Mesendoderm (in vitro differentiated cells): ENCODE results near the gene CEP72.

Source experiments
- DNase-seq: peaks from one replicate; pipeline ENCODE4 v3.0.0; 2013
- H2AK5ac ChIP-seq: 2 replicates; pipeline ENCODE4 v1.6.1; 2013; ENCODE audit warnings: low read length, inconsistent platforms
- H2BK120ac ChIP-seq: 2 replicates; pipeline ENCODE4 v1.6.1; 2013; ENCODE audit warnings: low read depth, mild to moderate bottlenecking, low read length, moderate library complexity, mixed read lengths
- H2BK15ac ChIP-seq: replicated peaks from 2 replicates; pipeline ENCODE4 v1.6.1; 2013; ENCODE audit warnings: low read depth, mild to moderate bottlenecking, moderate library complexity
- H2BK5ac ChIP-seq: 2 replicates; pipeline ENCODE4 v1.6.1; 2013; ENCODE audit warnings: low read length, inconsistent platforms
- H3K18ac ChIP-seq: 2 replicates; pipeline ENCODE4 v1.6.1; 2013; ENCODE audit warnings: mild to moderate bottlenecking, low read length, mixed read lengths
- H3K23ac ChIP-seq: one replicate; pipeline ENCODE4 v1.6.1; 2013; ENCODE audit warnings: low read length
- H3K27ac ChIP-seq: 2 replicates; pipeline ENCODE4 v1.5.1; 2013; ENCODE audit warnings: low read depth, mild to moderate bottlenecking, inconsistent platforms, low read length, moderate library complexity
- H3K27me3 ChIP-seq: 2 replicates; pipeline ENCODE4 v1.6.1; 2013; ENCODE audit warnings: low read length, control low read depth, mild to moderate bottlenecking, inconsistent platforms; ENCODE audit not compliant: insufficient read depth, poor library complexity
- H3K36me3 ChIP-seq: 2 replicates; pipeline ENCODE4 v1.6.1; 2013; ENCODE audit warnings: low read length, inconsistent platforms; ENCODE audit not compliant: control insufficient read depth, insufficient read depth
- H3K4ac ChIP-seq: one replicate; pipeline ENCODE4 v1.6.1; 2013; ENCODE audit warnings: low read depth, mild to moderate bottlenecking, low read length, moderate library complexity
- H3K4me1 ChIP-seq: 2 replicates; pipeline ENCODE4 v1.6.1; 2013; ENCODE audit warnings: low read depth, low read length, inconsistent platforms; ENCODE audit not compliant: control insufficient read depth
- H3K4me2 ChIP-seq: 2 replicates; pipeline ENCODE4 v1.6.1; 2013; ENCODE audit warnings: low read length
- H3K4me3 ChIP-seq: 2 replicates; pipeline ENCODE4 v1.5.1; 2013; ENCODE audit warnings: mild to moderate bottlenecking, low read length
- H3K56ac ChIP-seq: one replicate; pipeline ENCODE4 v1.6.1; 2013; ENCODE audit warnings: low read length
- H3K79me1 ChIP-seq: 2 replicates; pipeline ENCODE4 v1.6.1; 2013; ENCODE audit warnings: low read length, inconsistent platforms
- H3K79me2 ChIP-seq: 2 replicates; pipeline ENCODE4 v1.6.1; 2013; ENCODE audit warnings: mild to moderate bottlenecking, low read length; ENCODE audit not compliant: control insufficient read depth, insufficient read depth
- H3K9ac ChIP-seq: 2 replicates; pipeline ENCODE4 v1.6.1; 2013; ENCODE audit warnings: low read length, inconsistent platforms
- H4K5ac ChIP-seq: one replicate; pipeline ENCODE4 v1.6.1; 2013; ENCODE audit warnings: low read length
- H4K8ac ChIP-seq: one replicate; pipeline ENCODE4 v1.6.1; 2013; ENCODE audit warnings: low read depth, mild to moderate bottlenecking, control low read depth, low read length, moderate library complexity
- WGBS: extraction: QIAGEN DNeasy Blood & Tissue Kit; methylation state at CpG from one replicate; pipeline ENCODE4 v1.1.7; 2013; ENCODE audit warnings: low lambda C conversion rate, missing lambda C conversion rate; ENCODE audit not compliant: insufficient coverage; ENCODE audit errors: extremely low coverage; 5-methylcytosine and 5-hydroxymethylcytosine counted together

Gene CEP72

DNA sequence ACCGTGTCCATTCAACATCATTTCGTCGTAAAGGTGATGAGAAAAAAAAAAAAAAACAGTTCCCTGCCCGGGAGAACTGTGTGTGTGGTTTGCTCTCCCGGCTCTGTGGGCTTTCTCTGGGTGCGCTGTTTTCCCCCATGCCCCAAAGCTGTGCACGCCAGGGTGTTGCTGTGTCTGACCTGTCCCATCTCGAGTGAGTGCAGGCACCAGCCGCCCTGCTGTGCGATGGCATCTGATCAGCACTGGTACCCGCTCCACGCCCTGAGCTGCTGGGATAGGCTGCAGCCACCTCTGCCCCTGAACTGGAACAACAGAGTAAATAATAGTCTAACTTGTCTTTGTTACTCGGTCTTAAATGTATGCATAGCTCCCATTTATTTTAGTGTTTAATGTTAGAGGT is 33.3 kb downstream of the CEP72 start:
- peaks cover 2% of the 10 kb centered on the region for H3K79me1 ChIP-seq
- WGBS, result no CpG with 5 or more reads among the region's 13 CpGs
- H3K23ac ChIP-seq, result no peak overlapping the region

DNA sequence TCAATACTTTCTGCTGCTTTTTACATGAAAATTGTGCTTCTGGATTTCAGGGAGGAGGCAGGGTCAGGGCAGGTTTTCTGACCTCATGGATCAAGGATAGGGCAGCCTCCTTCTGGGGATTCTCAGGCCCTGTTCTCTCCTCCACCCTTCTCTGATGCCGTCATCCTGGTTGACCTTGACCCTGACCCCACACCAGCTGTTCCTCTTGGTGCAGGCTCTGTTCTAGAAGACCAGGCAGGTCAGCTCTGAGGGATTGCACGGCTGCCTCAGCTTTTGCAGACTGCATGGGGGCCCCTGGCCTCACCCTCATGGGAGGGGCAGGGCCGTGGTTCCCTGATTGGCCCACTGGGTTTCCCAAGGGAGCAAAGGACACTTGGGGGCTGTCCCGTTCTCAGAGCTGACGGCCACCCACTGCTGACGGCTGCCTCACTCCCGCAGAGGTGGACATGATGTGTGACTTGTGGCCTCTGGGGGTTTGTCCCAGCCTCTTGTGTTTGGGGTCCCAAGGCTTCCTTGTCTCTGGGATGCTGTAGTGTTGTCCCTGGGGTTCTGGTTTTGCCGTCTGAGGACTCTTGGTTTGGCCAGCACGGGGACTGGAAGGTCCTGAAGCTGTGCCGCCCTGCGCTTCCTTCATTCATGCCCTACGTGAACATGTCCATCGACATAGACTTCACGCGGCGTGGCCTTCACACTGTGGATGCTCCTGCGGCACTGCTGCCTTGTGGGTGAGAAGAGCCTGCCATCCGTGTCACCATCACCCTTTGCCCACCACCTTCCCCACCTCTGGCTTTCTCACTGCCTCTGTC is 34.5 kb downstream of the CEP72 start:
- Histone ChIP-seq H3K4me3 (no peak overlapping the region), H2AK5ac (no peak overlapping the region), H3K4ac (no peak overlapping the region), H2BK15ac (no peak overlapping the region), H3K23ac (no peak overlapping the region), H3K79me1 (peaks cover 2% of the 10 kb centered on the region), H4K8ac (no peak overlapping the region), H3K4me2 (no peak overlapping the region), H3K36me3 (peaks cover 19% of the 10 kb centered on the region), H2BK120ac (no peak overlapping the region), H2BK5ac (no peak overlapping the region), H3K56ac (no peak overlapping the region), H3K9ac (no peak overlapping the region), H3K27ac (no peak overlapping the region), H3K4me1 (no peaks in the 10 kb centered on the region), H3K79me2 (no peaks in the 10 kb centered on the region), H3K27me3 (no peaks in the 10 kb centered on the region), H3K18ac (no peak overlapping the region), H4K5ac (no peak overlapping the region)
- DNase-seq, result no peak
- WGBS, result no CpG with 5 or more reads among the region's 18 CpGs

More for the DNA sequence above, 33.3 kb downstream of the CEP72 start:
- H3K36me3 ChIP-seq, result peaks cover 20% of the 10 kb centered on the region
- H3K56ac ChIP-seq, result no peak overlapping the region
- H3K4me2 ChIP-seq, result no peak overlapping the region
- no peaks in the 10 kb centered on the region for H3K27me3 ChIP-seq
- H3K27ac ChIP-seq, result no peak overlapping the region
- H3K18ac ChIP-seq, result no peak overlapping the region
- H3K9ac ChIP-seq, result no peak overlapping the region
- H3K4me1 ChIP-seq, result no peaks in the 10 kb centered on the region
- H2BK5ac ChIP-seq, result no peak overlapping the region
- DNase-seq, result no peak
- no peak overlapping the region for H3K4me3 ChIP-seq
- no peak overlapping the region for H4K8ac ChIP-seq
- H4K5ac ChIP-seq, result no peak overlapping the region
- H2AK5ac ChIP-seq, result no peak overlapping the region
- H2BK15ac ChIP-seq, result no peak overlapping the region
- H3K4ac ChIP-seq, result no peak overlapping the region
- no peaks in the 10 kb centered on the region for H3K79me2 ChIP-seq
- no peak overlapping the region for H2BK120ac ChIP-seq

GRCh38 chr5:647311-647710 is 35.2 kb downstream of the CEP72 start:
- Histone ChIP-seq H3K79me1 (peaks cover 2% of the 10 kb centered on the region), H4K5ac (no peak overlapping the region), H2AK5ac (no peak overlapping the region), H4K8ac (no peak overlapping the region), H3K23ac (no peak overlapping the region), H3K36me3 (peaks cover 19% of the 10 kb centered on the region), H3K27ac (no peak overlapping the region), H2BK120ac (no peak overlapping the region), H2BK15ac (no peak overlapping the region), H3K4me1 (no peaks in the 10 kb centered on the region), H3K9ac (no peak overlapping the region), H3K4me2 (no peak overlapping the region), H3K4ac (no peak overlapping the region), H3K18ac (no peak overlapping the region), H3K4me3 (no peak overlapping the region), H2BK5ac (no peak overlapping the region), H3K27me3 (no peaks in the 10 kb centered on the region), H3K56ac (no peak overlapping the region), H3K79me2 (no peaks in the 10 kb centered on the region)
- no peak for DNase-seq
- WGBS, result no CpG with 5 or more reads among the region's 4 CpGs

- no peak overlapping the region for H3K9ac ChIP-seq
- H3K79me2 ChIP-seq, result no peaks in the 10 kb centered on the region
- H3K4me2 ChIP-seq, result no peak overlapping the region
- H2BK5ac ChIP-seq, result no peak overlapping the region
- no peak overlapping the region for H2BK15ac ChIP-seq
- no peak overlapping the region for H2BK120ac ChIP-seq
- H4K8ac ChIP-seq, result no peak overlapping the region
- H4K5ac ChIP-seq, result no peak overlapping the region
- H3K27ac ChIP-seq, result no peak overlapping the region
- no peak overlapping the region for H3K4ac ChIP-seq
- H3K4me3 ChIP-seq, result no peak overlapping the region
- H3K18ac ChIP-seq, result no peak overlapping the region
- no peak for DNase-seq
- H3K36me3 ChIP-seq, result peaks cover 19% of the 10 kb centered on the region
- no CpG with 5 or more reads among the region's 9 CpGs for WGBS
- H2AK5ac ChIP-seq, result no peak overlapping the region
- peaks cover 2% of the 10 kb centered on the region for H3K79me1 ChIP-seq
- H3K27me3 ChIP-seq, result no peaks in the 10 kb centered on the region
- H3K23ac ChIP-seq, result no peak overlapping the region
- no peak overlapping the region for H3K56ac ChIP-seq
- H3K4me1 ChIP-seq, result no peaks in the 10 kb centered on the region
Measured at GRCh38 chr5:647727-648126, 35.6 kb downstream of the CEP72 start.

GRCh38 chr5:651296-652022 is 39.3 kb downstream of the CEP72 start:
- H3K36me3 ChIP-seq, result peaks cover 10% of the 10 kb centered on the region
- no CpG with 5 or more reads among the region's 16 CpGs for WGBS
- H3K9ac ChIP-seq, result no peak overlapping the region
- no peaks in the 10 kb centered on the region for H3K27me3 ChIP-seq
- no peak overlapping the region for H4K5ac ChIP-seq
- H2BK5ac ChIP-seq, result no peak overlapping the region
- H3K4me3 ChIP-seq, result no peak overlapping the region
- H3K79me1 ChIP-seq, result peaks cover 2% of the 10 kb centered on the region
- H2AK5ac ChIP-seq, result no peak overlapping the region
- no peak overlapping the region for H3K4ac ChIP-seq
- no peak overlapping the region for H2BK15ac ChIP-seq
- H3K4me2 ChIP-seq, result no peak overlapping the region
- no peaks in the 10 kb centered on the region for H3K4me1 ChIP-seq
- no peaks in the 10 kb centered on the region for H3K79me2 ChIP-seq
- no peak for DNase-seq
- H4K8ac ChIP-seq, result no peak overlapping the region
- H3K56ac ChIP-seq, result no peak overlapping the region
- no peak overlapping the region for H2BK120ac ChIP-seq
- no peak overlapping the region for H3K23ac ChIP-seq
- no peak overlapping the region for H3K27ac ChIP-seq
- H3K18ac ChIP-seq, result no peak overlapping the region
